Cardiac muscle cell (in vitro differentiated cells and primary cell): ENCODE measurements around the gene BTD. TPM values are rescaled to one million over a fixed set of nuclear protein-coding genes. Genes with fewer than 3 reads are reported as not detected.

Experiments
- DNase-seq, 2 donors: peaks; one replicate each; pipeline versions ENCODE4 v3.0.0 to v3.0.0-alpha.2; 2010 to 2017; ENCODE audit warnings: low read depth in 1 of 2, low spot score in 1 of 2
- H3K27ac ChIP-seq: fragments of 200-600 bp; sonication (generic); 2 replicates; pipeline ENCODE4 v1.5.1; 2016
- H3K27me3 ChIP-seq: fragments of 200-600 bp; sonication (generic); 2 replicates; pipeline ENCODE4 v1.6.0; 2016; ENCODE audit warnings: control low read depth
- H3K36me3 ChIP-seq: fragments of 200-600 bp; sonication (generic); 2 replicates; pipeline ENCODE4 v1.5.1; 2016; ENCODE audit warnings: control low read depth
- H3K4me1 ChIP-seq: fragments of 200-600 bp; sonication (generic); 2 replicates; pipeline ENCODE4 v1.8.1; 2017; ENCODE audit warnings: low read depth, mild to moderate bottlenecking, mixed run types
- H3K4me3 ChIP-seq: fragments of 200-600 bp; sonication (generic); 2 replicates; pipeline ENCODE4 v1.5.1; 2016; ENCODE audit warnings: mild to moderate bottlenecking
- H3K9me3 ChIP-seq: fragments of 200-600 bp; sonication (generic); 2 replicates; pipeline ENCODE4 v1.5.1; 2017; ENCODE audit warnings: low read depth, mild to moderate bottlenecking, control low read depth
- CTCF ChIP-seq: IDR thresholded peaks from 2 replicates; pipeline ENCODE4 v1.5.1; 2012; ENCODE audit warnings: low read depth, mild to moderate bottlenecking, low read length
- polyA plus RNA-seq: library from polyadenylated mRNA; unstranded; fragments of >200 nt; fragmentation: Nextera tagmentation; extraction: Ambion mirVana; gene quantifications from 2 replicates; pipeline ENCODE4 v1.2.1, GENCODE V29; 2016
- total RNA-seq: library from RNA; depleted of rRNA; stranded (reverse); fragments of >200 nt; gene quantifications from 2 replicates; pipeline ENCODE4 v1.2.3, GENCODE V29; 2016

Gene BTD
- total and polyA plus RNA-seq, 2 experiments from 2014 or later = 9.4 to 14.4 TPM

GRCh38 chr3:15630646-15631350 is 29.3 kb downstream of the BTD start:
- H3K4me3 ChIP-seq = no peak overlapping the region
- peak in 1 of 2 donors; percentile 64 for DNase-seq
- no peaks in the 10 kb centered on the region for H3K4me1 ChIP-seq
- no peak overlapping the region for H3K27ac ChIP-seq
- H3K27me3 ChIP-seq = no peaks in the 10 kb centered on the region
- no peak for TF ChIP-seq CTCF
- H3K9me3 ChIP-seq = no peaks in the 10 kb centered on the region
- H3K36me3 ChIP-seq = no peaks in the 10 kb centered on the region

GRCh38 chr3:15631426-15632211 is 30.1 kb downstream of the BTD start:
- Histone ChIP-seq H3K9me3 (no peaks in the 10 kb centered on the region), H3K4me3 (no peak overlapping the region), H3K36me3 (no peaks in the 10 kb centered on the region), H3K27me3 (no peaks in the 10 kb centered on the region), H3K27ac (no peak overlapping the region), H3K4me1 (no peaks in the 10 kb centered on the region)
- no peak for DNase-seq
- no peak for TF ChIP-seq CTCF

GRCh38 chr3:15632212-15632580 is 30.7 kb downstream of the BTD start:
- Histone ChIP-seq H3K27ac (no peak overlapping the region), H3K27me3 (no peaks in the 10 kb centered on the region), H3K9me3 (no peaks in the 10 kb centered on the region), H3K4me1 (no peaks in the 10 kb centered on the region), H3K36me3 (no peaks in the 10 kb centered on the region), H3K4me3 (no peak overlapping the region)
- TF ChIP-seq CTCF = no peak
- DNase-seq = no peak

- Histone ChIP-seq H3K9me3 (no peaks in the 10 kb centered on the region), H3K27me3 (no peaks in the 10 kb centered on the region), H3K27ac (no peak overlapping the region), H3K4me3 (no peak overlapping the region), H3K4me1 (no peaks in the 10 kb centered on the region), H3K36me3 (no peaks in the 10 kb centered on the region)
- TF ChIP-seq CTCF = no peak
- DNase-seq = no peak
Observed at GRCh38 chr3:15633159-15633558, 31.6 kb downstream of the BTD start.

- no peaks in the 10 kb centered on the region for H3K36me3 ChIP-seq
- TF ChIP-seq CTCF = no peak
- no peaks in the 10 kb centered on the region for H3K9me3 ChIP-seq
- H3K4me1 ChIP-seq = no peaks in the 10 kb centered on the region
- no peaks in the 10 kb centered on the region for H3K27me3 ChIP-seq
- H3K27ac ChIP-seq = no peak overlapping the region
- no peak for DNase-seq
- H3K4me3 ChIP-seq = no peak overlapping the region
Observed at GRCh38 chr3:15633766-15634598, 32.4 kb downstream of the BTD start.
